Astrocyte of the spinal cord (primary cell): ENCODE data around the gene MBLAC1.
A peak's percentile ranks its signal among the peaks of the same experiment; 100 is the strongest.

Experiments used
- DNase-seq: peaks from one replicate; pipeline ENCODE4 v3.0.0; 2011; ENCODE audit warnings: low read depth, low spot score
- H3K4me3 ChIP-seq: 2 replicates; pipeline ENCODE4 v1.5.1; 2011; ENCODE audit warnings: low read depth, mild to moderate bottlenecking, low read length, moderate library complexity
- in situ Hi-C: cut with HindIII; loops from 2 replicates; pipeline ENCODE4 v1.10.0; 2017; ENCODE audit warnings: low sequenced_read_pairs
- TF ChIP-seq, protein P1 (sequence below): IDR thresholded peaks from 2 replicates; pipeline ENCODE4 v1.5.1; 2012; ENCODE audit warnings: low read depth, mild to moderate bottlenecking, low read length, inconsistent platforms

Gene MBLAC1

DNA sequence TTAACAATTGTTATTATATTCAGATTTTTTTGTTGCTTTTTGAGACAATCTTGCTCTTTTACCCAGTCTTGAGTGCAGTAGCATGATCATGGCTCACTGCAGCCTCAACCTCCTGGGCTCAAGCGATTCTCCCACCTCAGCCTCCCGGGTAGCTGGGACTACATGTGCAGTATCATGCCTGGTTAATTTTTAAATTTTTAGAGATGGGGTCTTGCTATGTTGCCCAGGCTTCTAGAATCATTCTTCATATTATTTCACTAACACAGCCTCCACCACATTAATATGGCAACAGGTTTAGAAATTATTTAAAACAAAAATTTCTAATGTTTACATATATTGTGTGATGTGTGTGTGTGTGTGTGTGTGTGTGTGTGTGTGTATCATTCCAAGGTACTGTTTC is 20.5 kb downstream of the MBLAC1 start:
- no peak overlapping the region for H3K4me3 ChIP-seq
- DNase-seq: no peak
- in situ Hi-C loops: no loop called here
- TF ChIP-seq, protein P1, sequence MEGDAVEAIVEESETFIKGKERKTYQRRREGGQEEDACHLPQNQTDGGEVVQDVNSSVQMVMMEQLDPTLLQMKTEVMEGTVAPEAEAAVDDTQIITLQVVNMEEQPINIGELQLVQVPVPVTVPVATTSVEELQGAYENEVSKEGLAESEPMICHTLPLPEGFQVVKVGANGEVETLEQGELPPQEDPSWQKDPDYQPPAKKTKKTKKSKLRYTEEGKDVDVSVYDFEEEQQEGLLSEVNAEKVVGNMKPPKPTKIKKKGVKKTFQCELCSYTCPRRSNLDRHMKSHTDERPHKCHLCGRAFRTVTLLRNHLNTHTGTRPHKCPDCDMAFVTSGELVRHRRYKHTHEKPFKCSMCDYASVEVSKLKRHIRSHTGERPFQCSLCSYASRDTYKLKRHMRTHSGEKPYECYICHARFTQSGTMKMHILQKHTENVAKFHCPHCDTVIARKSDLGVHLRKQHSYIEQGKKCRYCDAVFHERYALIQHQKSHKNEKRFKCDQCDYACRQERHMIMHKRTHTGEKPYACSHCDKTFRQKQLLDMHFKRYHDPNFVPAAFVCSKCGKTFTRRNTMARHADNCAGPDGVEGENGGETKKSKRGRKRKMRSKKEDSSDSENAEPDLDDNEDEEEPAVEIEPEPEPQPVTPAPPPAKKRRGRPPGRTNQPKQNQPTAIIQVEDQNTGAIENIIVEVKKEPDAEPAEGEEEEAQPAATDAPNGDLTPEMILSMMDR: no peak

GRCh38 chr7:100148225-100148558 is 21.4 kb downstream of the MBLAC1 start:
- TF ChIP-seq, protein P1: no peak
- in situ Hi-C loops: no loop called here
- no peak for DNase-seq
- H3K4me3 ChIP-seq: peak overlapping the region; percentile 31

DNA sequence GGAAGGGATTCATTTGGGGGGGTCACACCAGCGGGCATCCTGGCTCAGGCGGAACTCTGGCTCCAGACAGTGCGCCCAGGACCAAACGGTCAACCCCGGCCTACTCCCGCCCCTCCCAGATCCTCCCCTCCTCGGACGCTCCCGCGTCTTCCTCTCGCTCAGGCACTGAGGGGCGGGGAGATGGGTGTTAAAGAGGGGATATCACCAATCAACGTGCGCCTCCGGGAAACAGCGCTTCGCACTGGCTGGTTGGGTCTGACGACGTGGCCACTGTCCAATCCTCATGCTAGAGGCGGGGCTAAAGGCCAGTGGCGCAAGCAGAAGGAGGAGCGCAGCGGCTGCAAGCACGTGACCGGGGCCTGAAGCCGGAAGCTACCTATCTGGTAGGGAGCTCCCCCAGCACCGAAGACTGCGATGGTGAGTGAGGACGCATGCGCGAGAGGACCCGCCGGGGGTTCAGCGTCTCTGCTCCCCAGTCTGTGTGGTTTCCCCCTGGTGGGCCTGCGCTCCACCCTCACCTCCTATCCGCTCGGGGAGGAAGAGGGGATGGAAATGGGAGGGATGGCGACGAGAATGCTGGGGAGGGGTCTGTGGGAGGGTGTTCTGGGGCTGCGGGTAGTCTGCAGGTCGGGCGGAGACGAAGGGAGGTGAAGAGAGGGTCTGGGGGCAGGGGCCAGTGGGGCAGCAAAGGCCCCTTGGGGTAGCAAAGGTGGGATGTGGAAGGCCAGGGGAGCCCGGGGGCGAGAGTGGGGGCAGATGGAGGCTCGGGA is 22.0 kb downstream of the MBLAC1 start, which contains the start of gene LAMTOR4:
TSS of gene LAMTOR4 (plus strand) at position 360 of the 770 bp plus-strand sequence. CDS start at position 415, 55 bp downstream.
- in situ Hi-C loops: no loop called here
- TF ChIP-seq, protein P1: no peak
- DNase-seq: peak; percentile 99
- peak within 1 kb of the TSS; percentile 99 for H3K4me3 ChIP-seq

DNA sequence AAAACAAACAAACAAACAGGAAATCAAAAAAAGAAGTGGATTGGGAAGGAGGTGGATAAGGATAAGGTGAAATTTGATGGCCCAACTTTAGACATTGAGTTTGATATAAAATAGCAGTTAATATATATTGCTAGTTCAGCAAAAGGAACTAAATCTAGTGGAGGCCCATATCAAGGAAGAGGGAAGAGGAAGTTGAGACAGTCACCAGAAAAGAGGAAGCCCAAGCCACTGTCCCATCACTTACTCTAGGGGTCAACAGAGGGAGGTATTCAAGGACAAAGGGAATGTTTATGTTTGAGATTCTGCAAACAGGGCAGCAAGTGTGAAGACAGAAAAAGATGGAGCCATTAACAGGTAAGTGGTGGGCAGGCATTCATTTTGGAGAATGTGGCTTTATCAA is 25.6 kb downstream of the MBLAC1 start:
- TF ChIP-seq, protein P1: no peak
- DNase-seq: no peak
- in situ Hi-C loops: no loop called here
- no peak overlapping the region for H3K4me3 ChIP-seq

GRCh38 chr7:100152937-100153666 is 26.3 kb downstream of the MBLAC1 start:
- TF ChIP-seq, protein P1: no peak
- H3K4me3 ChIP-seq: no peak overlapping the region
- no peak for DNase-seq
- in situ Hi-C loops: no loop called here

DNA sequence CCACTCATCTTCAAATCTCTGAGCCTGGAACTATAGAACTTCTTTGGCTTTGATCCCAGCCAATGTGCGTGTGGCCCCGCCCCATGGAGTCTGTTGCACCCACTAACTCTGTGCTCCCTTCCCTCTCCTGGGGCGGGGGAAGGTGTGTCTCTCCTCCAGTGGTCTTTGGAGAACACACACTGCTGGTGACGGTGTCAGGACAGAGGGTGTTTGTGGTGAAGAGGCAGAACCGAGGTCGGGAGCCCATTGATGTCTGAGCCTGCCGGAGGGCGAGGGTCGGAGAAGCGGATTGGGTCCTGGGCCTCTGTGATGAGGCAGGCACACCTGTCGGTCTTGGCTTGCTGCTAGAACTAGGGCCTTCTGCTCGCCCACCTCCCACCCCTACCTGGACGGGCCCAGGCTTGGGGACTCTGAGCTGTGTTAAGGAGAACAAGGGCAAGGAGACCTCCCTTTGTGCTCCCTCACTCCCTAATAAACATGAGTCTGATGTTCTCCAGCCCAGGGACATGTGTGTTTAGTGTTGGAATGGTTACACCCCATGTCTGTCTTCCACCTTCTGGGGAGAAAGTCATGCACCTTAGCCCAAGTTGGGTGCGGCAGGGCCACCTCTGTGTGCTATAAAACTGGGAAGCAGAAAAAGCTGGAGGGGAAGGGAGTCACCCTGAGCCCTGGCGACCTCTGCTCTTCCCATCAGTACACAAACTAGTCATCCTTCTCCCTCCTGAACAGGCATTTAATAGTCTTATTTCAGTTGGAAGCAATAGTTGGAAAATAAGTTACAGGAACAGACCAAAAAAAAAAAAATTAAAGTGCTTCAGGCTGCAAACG is 27.2 kb downstream of the MBLAC1 start:
- no peak overlapping the region for H3K4me3 ChIP-seq
- no peak for DNase-seq
- TF ChIP-seq, protein P1: no peak
- in situ Hi-C loops: no loop called here
